Aorta (tissue), 5 donors: Measurements from ENCODE around the gene ZC3H12D. TPM values are rescaled to one million over a fixed set of nuclear protein-coding genes. Genes with fewer than 3 reads are reported as not detected.

Experiments used
- ATAC-seq: fragments of 200-7000 bp; cut with Tn5 transposase; one replicate; pipeline ENCODE4 v1.9.1; 2022; ENCODE audit warnings: moderate library complexity; ENCODE audit not compliant: low FRiP score
- DNase-seq, 2 donors: peaks; one replicate each; pipeline ENCODE4 v3.0.0-alpha.2; 2020
- H3K27ac ChIP-seq, 2 donors: one replicate each; pipeline ENCODE4 v1.5.1; 2013; ENCODE audit warnings: low read length in 2 of 2, mild to moderate bottlenecking in 2 of 2, moderate library complexity in 2 of 2, control low read depth in 1 of 2, inconsistent platforms in 1 of 2, low read depth in 1 of 2
- H3K27me3 ChIP-seq, 2 donors: one replicate each; pipeline ENCODE4 v1.6.1; 2013; ENCODE audit warnings: control low read depth in 1 of 2, low read length in 1 of 2, mild to moderate bottlenecking in 1 of 2, moderate library complexity in 1 of 2; ENCODE audit not compliant: insufficient read depth in 2 of 2, control insufficient read depth in 1 of 2
- H3K36me3 ChIP-seq, 2 donors: one replicate each; pipeline ENCODE4 v1.6.1; 2013; ENCODE audit warnings: control low read depth in 1 of 2, low read length in 1 of 2, mild to moderate bottlenecking in 1 of 2; ENCODE audit not compliant: insufficient read depth in 2 of 2, control insufficient read depth in 1 of 2
- H3K4me1 ChIP-seq, 2 donors: one replicate each; pipeline ENCODE4 v1.6.1; 2013; ENCODE audit warnings: low read length in 2 of 2, control low read depth in 1 of 2, mild to moderate bottlenecking in 1 of 2, moderate library complexity in 1 of 2; ENCODE audit not compliant: insufficient read depth in 2 of 2, control insufficient read depth in 1 of 2
- H3K4me3 ChIP-seq, 2 donors: one replicate each; pipeline ENCODE4 v1.5.1; 2013; ENCODE audit warnings: low read length in 2 of 2, control low read depth in 1 of 2, mild to moderate bottlenecking in 1 of 2
- H3K9me3 ChIP-seq: one replicate; pipeline ENCODE4 v1.6.1; 2013; ENCODE audit warnings: mild to moderate bottlenecking, low read length; ENCODE audit not compliant: control insufficient read depth
- WGBS, 2 donors: extraction: QIAGEN DNeasy Blood & Tissue Kit; methylation state at CpG; one replicate each; pipeline ENCODE4 v1.1.7; 2013; 5-methylcytosine and 5-hydroxymethylcytosine counted together
- intact Hi-C, 2 donors: fragments of 100-400 bp; cut with DNase I; formaldehyde crosslinking; loops; one replicate each; pipeline versions ENCODE4 v1.14.2 to v1.15.0; 2022
- polyA plus RNA-seq, 2 donors: library from polyadenylated mRNA; stranded (reverse); fragments of 200-250 nt; gene quantifications; one replicate each; pipeline ENCODE4 v1.2.3, GENCODE V29; 2013
- total RNA-seq, 2 donors: library from RNA; stranded (reverse); fragmentation: NEBNext Ultra II Directional; extraction: Animal tissue kit (Norgen Biotek cat#: 25700); gene quantifications; one replicate each; pipeline ENCODE4 v1.2.1, GENCODE V29; 2021
- donor health status: healthy with polysubstance abuse.
- donor health status: Bipolar disorder and iron deficiency.
- donor health status: DM: no; HTN: no; CAD: no.
- donor health status: DM: no; HTN: no; CAD: no.
- donor health status: DM: yes; HTN: yes; CAD: no.

ZC3H12D gene
- total and polyA plus RNA-seq, 4 donors: 0.10 to 3.0 (median 1.5) TPM

- H3K27ac ChIP-seq: no peak overlapping the region
- ATAC-seq (no peak), DNase-seq (no peak)
- intact Hi-C loops: loop anchor here in 1 of 2 donors (5.0 kb wide), 1 partner anchor 105 kb away; the partner anchor contains the start of gene TAB2
- WGBS, 2 donors: 92% methylated on average over 4 of the region's 4 CpGs
- no peaks in the 10 kb centered on the region for H3K4me1 ChIP-seq
- H3K4me3 ChIP-seq: no peak overlapping the region
- H3K27me3 ChIP-seq: no peaks in the 10 kb centered on the region
- no peaks in the 10 kb centered on the region for H3K36me3 ChIP-seq
- H3K9me3 ChIP-seq: no peaks in the 10 kb centered on the region
Measured at GRCh38 chr6:149422581-149422980, 62.2 kb downstream of the ZC3H12D start.

DNA sequence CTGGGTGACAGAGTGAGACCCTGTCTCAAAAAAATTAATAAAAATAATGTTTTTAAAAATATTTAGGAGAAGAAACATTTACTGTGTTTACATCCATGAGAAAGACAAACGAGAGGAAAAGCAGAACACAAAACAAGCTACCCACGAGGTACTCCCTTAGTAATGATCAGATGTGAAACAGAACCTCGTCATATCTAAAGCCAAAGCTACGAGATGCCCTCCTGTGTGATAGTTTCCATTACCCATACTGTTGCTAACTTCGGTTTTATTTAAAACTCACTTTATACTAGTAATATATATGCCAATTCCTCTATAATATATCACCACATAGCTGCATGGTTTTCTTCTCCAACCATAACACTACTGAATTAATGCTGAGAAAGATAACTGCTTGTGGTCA lies 63.7 kb downstream of the ZC3H12D start:
- intact Hi-C loops: loop anchor here in 1 of 2 donors (5.0 kb wide), 1 partner anchor 104 kb away; the partner anchor contains the start of gene TAB2
- WGBS, 2 donors: 76 to 77% methylated on average over 5 of the region's 5 CpGs

DNA sequence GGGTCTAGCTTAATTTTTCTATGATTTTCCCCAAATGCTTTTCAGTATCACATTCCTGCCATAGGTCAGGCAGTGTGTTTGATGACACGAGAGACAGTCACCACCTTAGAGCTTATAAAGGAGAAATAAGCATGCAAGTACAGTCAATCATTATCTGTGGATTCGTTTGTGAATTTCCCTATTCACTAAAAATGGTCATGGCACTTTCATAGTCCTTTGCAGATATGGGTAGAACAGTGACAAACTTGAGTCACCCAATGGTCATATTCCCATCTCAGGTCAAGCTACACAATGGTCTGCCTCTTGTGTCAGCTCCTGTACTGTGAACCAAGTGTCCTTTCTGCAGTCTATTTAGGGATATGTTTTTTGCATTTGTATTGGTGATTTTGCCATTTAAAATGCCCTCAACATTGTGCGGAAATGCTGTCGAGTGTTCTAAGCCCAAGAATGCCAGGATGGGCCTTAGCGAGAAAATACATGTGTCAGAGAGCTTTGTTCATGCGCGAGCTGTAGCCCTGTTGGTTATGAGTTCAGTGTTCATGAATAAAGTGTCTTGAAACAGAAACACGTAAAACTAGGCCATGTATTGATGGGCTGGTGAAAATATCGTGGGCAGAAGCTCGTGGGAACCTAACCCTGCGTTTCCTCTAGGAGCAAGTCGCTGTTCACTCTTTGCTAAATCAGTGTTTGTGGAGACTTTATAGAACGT lies 65.0 kb downstream of the ZC3H12D start:
- Histone ChIP-seq H3K27ac (no peak overlapping the region), H3K9me3 (no peaks in the 10 kb centered on the region), H3K4me3 (no peak overlapping the region), H3K4me1 (no peaks in the 10 kb centered on the region), H3K27me3 (no peaks in the 10 kb centered on the region), H3K36me3 (no peaks in the 10 kb centered on the region)
- intact Hi-C loops: loop anchor here in 1 of 2 donors (5.0 kb wide), 1 partner anchor 103 kb away; the partner anchor contains the start of gene TAB2
- DNase-seq (no peak), ATAC-seq (no peak)
- WGBS, 2 donors: 90 to 91% methylated on average over 13 of the region's 13 CpGs

More for the DNA sequence above, 63.7 kb downstream of the ZC3H12D start:
- Histone ChIP-seq H3K4me3 (no peak overlapping the region), H3K9me3 (no peaks in the 10 kb centered on the region), H3K36me3 (no peaks in the 10 kb centered on the region), H3K27ac (no peak overlapping the region), H3K4me1 (no peaks in the 10 kb centered on the region), H3K27me3 (no peaks in the 10 kb centered on the region)
- no peak for ATAC-seq
- DNase-seq: no peak

- H3K4me1 ChIP-seq: no peaks in the 10 kb centered on the region
- H3K4me3 ChIP-seq: no peak overlapping the region
- no peaks in the 10 kb centered on the region for H3K27me3 ChIP-seq
- H3K9me3 ChIP-seq: no peaks in the 10 kb centered on the region
- 90 to 97% methylated on average over 4 of the region's 4 CpGs for WGBS, 2 donors
- DNase-seq (no peak), ATAC-seq (no peak)
- H3K27ac ChIP-seq: no peak overlapping the region
- intact Hi-C loops: no loop called here
- peaks cover 6 to 8% of the 10 kb centered on the region in 2 donors for H3K36me3 ChIP-seq
Measured at GRCh38 chr6:149414821-149415220, 70.0 kb downstream of the ZC3H12D start.

GRCh38 chr6:149414009-149414408 lies 70.8 kb downstream of the ZC3H12D start:
- H3K27ac ChIP-seq: no peak overlapping the region
- WGBS, 2 donors: 68 to 93% methylated on average over 4 of the region's 4 CpGs
- ATAC-seq (no peak), DNase-seq (no peak)
- no peak overlapping the region for H3K4me3 ChIP-seq
- no peaks in the 10 kb centered on the region for H3K27me3 ChIP-seq
- H3K36me3 ChIP-seq: peaks cover 6 to 11% of the 10 kb centered on the region in 2 donors
- intact Hi-C loops: no loop called here
- no peaks in the 10 kb centered on the region for H3K4me1 ChIP-seq
- H3K9me3 ChIP-seq: no peaks in the 10 kb centered on the region

DNA sequence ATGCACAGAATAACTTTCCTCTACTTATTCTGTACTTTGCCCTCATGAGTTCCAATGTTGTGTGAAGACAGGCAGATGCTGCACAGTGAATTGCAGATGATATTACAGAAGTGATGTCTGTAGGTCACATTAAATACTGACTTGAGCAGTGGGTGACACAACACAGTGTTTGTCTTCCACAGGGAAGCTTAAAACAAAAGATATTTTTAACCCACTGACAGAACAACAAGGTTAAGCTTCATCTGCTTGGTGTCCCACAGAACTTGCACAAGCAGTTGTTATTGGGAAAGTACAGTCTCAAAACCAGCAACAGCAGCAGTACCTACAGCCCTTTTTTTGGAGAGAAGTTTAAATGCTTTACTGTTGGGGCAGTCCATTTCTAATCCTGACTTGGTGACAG lies 74.3 kb downstream of the ZC3H12D start:
- Histone ChIP-seq H3K27me3 (no peaks in the 10 kb centered on the region), H3K9me3 (no peaks in the 10 kb centered on the region), H3K4me1 (no peaks in the 10 kb centered on the region), H3K27ac (no peak overlapping the region), H3K4me3 (no peak overlapping the region), H3K36me3 (peaks cover 6 to 11% of the 10 kb centered on the region in 2 donors)
- no peak for ATAC-seq
- intact Hi-C loops: no loop called here
- no peak for DNase-seq

- Histone ChIP-seq H3K36me3 (peaks cover 6 to 11% of the 10 kb centered on the region in 2 donors), H3K4me3 (no peak overlapping the region), H3K9me3 (no peaks in the 10 kb centered on the region), H3K4me1 (no peaks in the 10 kb centered on the region), H3K27ac (no peak overlapping the region), H3K27me3 (no peaks in the 10 kb centered on the region)
- DNase-seq (no peak), ATAC-seq (no peak)
- 93 to 94% methylated on average over 3 of the region's 3 CpGs for WGBS, 2 donors
- intact Hi-C loops: no loop called here
Measured at GRCh38 chr6:149409617-149410016, 75.2 kb downstream of the ZC3H12D start.

- Histone ChIP-seq H3K27ac (no peak overlapping the region), H3K4me3 (no peak overlapping the region), H3K4me1 (no peaks in the 10 kb centered on the region), H3K9me3 (no peaks in the 10 kb centered on the region), H3K27me3 (no peaks in the 10 kb centered on the region), H3K36me3 (peaks cover 6 to 15% of the 10 kb centered on the region in 2 donors)
- no peak for ATAC-seq
- intact Hi-C loops: no loop called here
- 86 to 87% methylated on average over 5 of the region's 5 CpGs for WGBS, 2 donors
- DNase-seq: no peak
Measured at GRCh38 chr6:149405823-149406765, 78.7 kb downstream of the ZC3H12D start.
